Lower leg skin (tissue), 4 donors: ENCODE results near the gene EIF3D. TPM values are rescaled to one million over a fixed set of nuclear protein-coding genes. Genes with fewer than 3 reads are reported as not detected.
A peak's percentile ranks its signal among the peaks of the same experiment; 100 is the strongest.

Experiments used
- DNase-seq, 2 donors: peaks; one replicate each; pipeline ENCODE4 v3.0.0-alpha.2; 2019; ENCODE audit warnings: low spot score in 2 of 2
- H3K4me3 ChIP-seq: fragments of 200-600 bp; sonication (generic); 2 replicates; pipeline ENCODE4 v1.5.1; 2017; ENCODE audit warnings: mild to moderate bottlenecking, low read depth; ENCODE audit not compliant: poor library complexity, severe bottlenecking
- CTCF ChIP-seq, 3 donors: fragments of 450-650 bp; IDR thresholded peaks; one replicate each; pipeline ENCODE4 v1.5.1; 2016; ENCODE audit warnings: antibody characterized with exemption in 3 of 3, mild to moderate bottlenecking in 3 of 3, moderate library complexity in 2 of 3
- POLR2A ChIP-seq, 2 donors: fragments of 450-650 bp; IDR thresholded peaks; one replicate each; pipeline ENCODE4 v1.6.1; 2016 to 2017; ENCODE audit warnings: antibody characterized with exemption in 2 of 2, mild to moderate bottlenecking in 1 of 2, moderate library complexity in 1 of 2
- WGBS, 2 donors: methylation state at CpG; one replicate each; pipeline ENCODE4 v1.1.5; 2018; 5-methylcytosine and 5-hydroxymethylcytosine counted together
- intact Hi-C: fragments of 100-400 bp; cut with DNase I; formaldehyde crosslinking; loops from one replicate; pipeline ENCODE4 v1.15.0; 2023; ENCODE audit warnings: low total_unique reads
- total RNA-seq, 4 donors: library from RNA; depleted of rRNA; stranded (reverse); fragments of >200 nt; gene quantifications; one replicate each; pipeline ENCODE4 v1.1.0, GENCODE V29; 2016

EIF3D gene
- total RNA-seq, 4 donors from 2014 or later, result 305 to 489 (median 386) TPM

GRCh38 chr22:36461665-36462649 lies 67.0 kb downstream of the EIF3D start:
- intact Hi-C loops, result no loop called here
- H3K4me3 ChIP-seq, result no peak overlapping the region
- TF ChIP-seq CTCF (IDR thresholded peaks at IDR 0.05) (no peak), POLR2A (IDR thresholded peaks at IDR 0.05) (no peak)
- 51 to 67% methylated on average over 16 of the region's 16 CpGs for WGBS, 2 donors
- peak in 1 of 2 donors; percentile 87 for DNase-seq

Other genes with a start within 250 kb of the EIF3D start
- gene MYH9, start 141.2 kb downstream of the EIF3D start, total RNA-seq, result 100 to 1,000 TPM; 258 to 335 (median 307) TPM
- 10 to 100 TPM; 45.6 to 56.7 (median 52.2) TPM for gene TXN2, start 47.5 kb downstream of the EIF3D start, total RNA-seq
- 10 to 100 TPM in 3 of 4 donors, 1 to 10 TPM in 1; 9.1 to 18.5 (median 14.6) TPM for gene FOXRED2, start 22.1 kb downstream of the EIF3D start, total RNA-seq
- not detected for gene CACNG2, start 174.6 kb upstream of the EIF3D start, total RNA-seq
- gene IFT27, start 247.0 kb upstream of the EIF3D start, total RNA-seq, result 1 to 10 TPM; 4.3 to 9.3 (median 8.7) TPM